Upper lobe of right lung (tissue), 1 donor: Measurements from ENCODE around the gene ADAMTS6. TPM values are rescaled to one million over a fixed set of nuclear protein-coding genes. Genes with fewer than 3 reads are reported as not detected.

Experiments
- ATAC-seq: fragments of 200-7000 bp; cut with Tn5 transposase; one replicate; pipeline ENCODE4 v1.9.1; 2020; ENCODE audit warnings: mild to moderate bottlenecking, moderate library complexity
- DNase-seq: peaks from one replicate; pipeline ENCODE4 v3.0.0-alpha.2; 2020
- H3K27ac ChIP-seq: fragments of 200-600 bp; one replicate; pipeline ENCODE4 v1.8.0; 2022
- H3K27me3 ChIP-seq: fragments of 200-600 bp; one replicate; pipeline ENCODE4 v1.8.0; 2022; ENCODE audit warnings: mild to moderate bottlenecking
- H3K36me3 ChIP-seq: fragments of 200-600 bp; one replicate; pipeline ENCODE4 v1.8.0; 2022
- H3K4me1 ChIP-seq: fragments of 200-600 bp; one replicate; pipeline ENCODE4 v1.8.0; 2022
- H3K4me3 ChIP-seq: fragments of 200-600 bp; one replicate; pipeline ENCODE4 v1.8.0; 2022; ENCODE audit warnings: mild to moderate bottlenecking
- H3K9me3 ChIP-seq: fragments of 200-600 bp; one replicate; pipeline ENCODE4 v1.8.0; 2022
- intact Hi-C: fragments of 100-400 bp; cut with DNase I; formaldehyde crosslinking; loops from one replicate; pipeline ENCODE4 v1.11.0; 2022
- total RNA-seq: library from RNA; stranded (reverse); fragmentation: NEBNext Ultra II Directional; extraction: Animal tissue kit (Norgen Biotek cat#: 25700); gene quantifications from one replicate; pipeline ENCODE4 v1.2.1, GENCODE V29; 2021
- TF ChIP-seq, protein P1 (sequence below): fragments of 200-600 bp; IDR thresholded peaks from one replicate; pipeline ENCODE4 v1.8.0; 2022; ENCODE audit warnings: antibody characterized with exemption
- donor health status: DM: no; HTN: yes; CAD: no; lungs with severe emphysema.

Gene ADAMTS6
- total RNA-seq, 1 donor from 2014 or later, result 2.3 TPM

DNA sequence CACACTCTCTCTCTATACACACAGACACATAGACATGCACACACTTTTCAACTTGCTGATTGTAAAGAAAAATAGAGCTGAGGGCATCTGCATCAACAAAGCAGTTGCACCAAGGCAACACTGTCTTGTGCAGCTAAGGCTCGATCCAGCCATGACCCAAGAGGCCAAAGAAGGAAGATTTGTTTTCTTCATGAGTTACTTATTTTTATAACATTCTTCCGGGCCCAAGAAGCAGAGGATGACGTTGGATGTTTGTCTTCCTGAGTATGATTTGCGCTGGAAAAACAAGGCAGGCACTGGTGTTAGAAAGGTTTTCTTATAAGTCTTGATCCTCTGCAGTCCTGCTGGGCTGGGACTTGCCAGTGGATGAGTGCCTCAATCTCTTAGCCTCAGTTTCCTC lies 344.1 kb downstream of the ADAMTS6 start:
- no peak for DNase-seq
- no peak for ATAC-seq
- H3K9me3 ChIP-seq, result no peaks in the 10 kb centered on the region
- no peaks in the 10 kb centered on the region for H3K4me1 ChIP-seq
- no peak overlapping the region for H3K27ac ChIP-seq
- intact Hi-C loops, result no loop called here
- no peaks in the 10 kb centered on the region for H3K36me3 ChIP-seq
- TF ChIP-seq, protein P1, sequence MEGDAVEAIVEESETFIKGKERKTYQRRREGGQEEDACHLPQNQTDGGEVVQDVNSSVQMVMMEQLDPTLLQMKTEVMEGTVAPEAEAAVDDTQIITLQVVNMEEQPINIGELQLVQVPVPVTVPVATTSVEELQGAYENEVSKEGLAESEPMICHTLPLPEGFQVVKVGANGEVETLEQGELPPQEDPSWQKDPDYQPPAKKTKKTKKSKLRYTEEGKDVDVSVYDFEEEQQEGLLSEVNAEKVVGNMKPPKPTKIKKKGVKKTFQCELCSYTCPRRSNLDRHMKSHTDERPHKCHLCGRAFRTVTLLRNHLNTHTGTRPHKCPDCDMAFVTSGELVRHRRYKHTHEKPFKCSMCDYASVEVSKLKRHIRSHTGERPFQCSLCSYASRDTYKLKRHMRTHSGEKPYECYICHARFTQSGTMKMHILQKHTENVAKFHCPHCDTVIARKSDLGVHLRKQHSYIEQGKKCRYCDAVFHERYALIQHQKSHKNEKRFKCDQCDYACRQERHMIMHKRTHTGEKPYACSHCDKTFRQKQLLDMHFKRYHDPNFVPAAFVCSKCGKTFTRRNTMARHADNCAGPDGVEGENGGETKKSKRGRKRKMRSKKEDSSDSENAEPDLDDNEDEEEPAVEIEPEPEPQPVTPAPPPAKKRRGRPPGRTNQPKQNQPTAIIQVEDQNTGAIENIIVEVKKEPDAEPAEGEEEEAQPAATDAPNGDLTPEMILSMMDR, result no peak
- H3K27me3 ChIP-seq, result no peaks in the 10 kb centered on the region
- H3K4me3 ChIP-seq, result no peak overlapping the region

DNA sequence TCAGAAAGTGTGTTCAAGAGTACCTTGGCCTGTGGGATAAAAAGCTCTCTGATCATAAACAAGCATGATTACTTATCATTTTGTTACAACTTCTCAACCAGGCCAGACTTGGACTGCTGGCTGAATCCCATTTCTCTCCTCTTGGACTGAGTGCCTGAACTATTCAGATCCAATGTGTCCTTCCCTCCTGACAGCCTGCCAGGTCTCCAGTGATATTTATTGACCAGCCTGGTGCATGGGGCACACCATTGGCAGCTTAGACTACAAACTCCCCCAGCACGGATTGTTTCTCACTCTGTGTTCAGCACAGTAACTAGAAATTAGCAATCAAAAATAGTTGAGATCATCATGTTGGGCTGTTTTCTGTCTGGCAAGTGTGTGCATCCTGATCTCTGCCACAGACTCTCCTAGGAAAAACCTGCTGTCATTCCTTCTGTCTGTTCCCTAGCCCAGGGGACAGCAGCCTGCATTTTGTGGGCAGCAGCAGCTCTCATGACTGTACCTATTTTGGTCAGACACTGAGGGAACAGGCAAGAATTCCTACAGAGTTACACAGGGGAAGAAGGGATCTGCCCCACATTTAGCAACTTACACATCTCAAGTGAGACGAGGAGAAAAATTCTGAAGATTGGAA lies 348.1 kb downstream of the ADAMTS6 start:
- intact Hi-C loops, result no loop called here
- ATAC-seq (no peak), DNase-seq (no peak)
- Histone ChIP-seq H3K36me3 (no peaks in the 10 kb centered on the region), H3K9me3 (no peaks in the 10 kb centered on the region), H3K27me3 (no peaks in the 10 kb centered on the region), H3K27ac (no peak overlapping the region), H3K4me3 (no peak overlapping the region), H3K4me1 (no peaks in the 10 kb centered on the region)
- TF ChIP-seq, protein P1, result no peak

DNA sequence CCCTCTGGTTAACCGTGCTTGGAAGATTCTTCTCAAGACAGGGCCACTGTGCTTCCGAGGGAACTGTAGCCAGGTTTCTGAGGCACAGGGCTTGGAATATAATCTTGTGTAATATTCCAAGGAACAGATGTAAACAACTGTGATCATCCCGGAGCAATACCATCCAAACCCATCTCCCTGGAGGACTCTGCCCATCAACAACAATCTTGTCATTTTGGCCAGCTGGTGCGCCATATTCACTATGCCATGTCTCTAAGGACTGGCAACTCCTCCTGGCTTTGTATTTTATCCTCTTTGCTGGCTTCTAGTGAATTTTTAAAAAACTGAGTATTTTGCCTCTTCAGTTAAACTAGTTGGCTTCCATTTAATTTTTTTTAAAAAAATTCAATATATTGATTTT lies 349.3 kb downstream of the ADAMTS6 start:
- intact Hi-C loops, result no loop called here
- no peaks in the 10 kb centered on the region for H3K36me3 ChIP-seq
- H3K9me3 ChIP-seq, result no peaks in the 10 kb centered on the region
- no peaks in the 10 kb centered on the region for H3K27me3 ChIP-seq
- H3K27ac ChIP-seq, result no peak overlapping the region
- DNase-seq (no peak), ATAC-seq (no peak)
- no peaks in the 10 kb centered on the region for H3K4me1 ChIP-seq
- H3K4me3 ChIP-seq, result no peak overlapping the region
- TF ChIP-seq, protein P1, result no peak

DNA sequence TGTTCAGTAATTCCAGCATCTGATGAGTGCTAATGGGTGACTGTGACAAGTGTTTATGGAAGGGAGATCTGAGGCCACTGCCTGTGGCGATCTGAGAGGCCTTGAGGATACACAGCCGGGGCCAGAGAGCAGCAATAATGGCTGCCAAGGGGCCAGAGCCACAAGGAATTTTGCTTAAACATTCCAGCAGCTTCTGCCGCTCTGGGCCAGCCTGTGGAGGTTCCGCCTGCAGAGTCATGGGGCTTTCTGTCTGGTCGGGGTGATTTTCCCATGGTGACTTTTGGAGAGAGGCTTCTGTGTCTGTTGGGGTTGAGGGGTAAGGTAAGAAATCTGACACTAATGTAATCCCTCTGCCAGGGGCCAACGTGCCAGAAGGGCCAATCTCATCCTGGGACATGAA lies 353.5 kb downstream of the ADAMTS6 start:
- intact Hi-C loops, result no loop called here
- Histone ChIP-seq H3K9me3 (no peaks in the 10 kb centered on the region), H3K27me3 (no peaks in the 10 kb centered on the region), H3K4me1 (no peaks in the 10 kb centered on the region), H3K4me3 (no peak overlapping the region), H3K27ac (no peak overlapping the region), H3K36me3 (no peaks in the 10 kb centered on the region)
- TF ChIP-seq, protein P1, result no peak
- no peak for ATAC-seq
- no peak for DNase-seq

DNA sequence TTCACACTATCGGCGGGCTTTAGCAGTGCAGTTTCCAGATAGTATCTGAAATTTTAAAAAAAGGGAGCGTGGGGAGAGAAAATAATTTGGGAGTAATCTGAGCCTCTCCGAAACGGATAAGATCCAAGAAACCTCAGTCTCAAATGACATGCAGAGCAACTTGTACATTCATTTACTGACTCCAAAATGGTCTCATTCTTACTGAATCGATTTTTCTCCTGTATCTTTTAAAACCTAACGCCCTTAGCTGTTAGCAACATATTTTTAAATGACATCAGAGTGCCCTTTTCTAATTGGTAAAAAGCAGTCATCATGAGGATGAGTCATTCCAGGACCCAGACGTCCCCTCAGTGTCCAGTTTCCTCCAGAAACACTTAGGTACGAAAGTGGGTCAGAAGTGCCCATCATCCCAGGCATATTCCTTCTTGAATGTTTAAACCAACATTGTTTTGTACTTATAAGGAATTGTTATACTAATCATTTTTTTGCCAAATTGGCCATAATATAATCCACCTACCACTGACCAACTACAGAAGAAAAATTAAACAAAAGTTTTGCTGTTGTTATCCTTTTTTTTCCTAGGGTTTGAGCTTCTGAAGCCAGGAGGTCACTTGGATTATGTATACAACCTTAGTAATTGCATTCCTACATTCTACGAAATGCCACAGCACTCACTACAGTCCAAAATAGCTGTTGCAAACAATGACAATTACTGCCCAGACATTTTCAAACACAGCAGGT lies 354.4 kb downstream of the ADAMTS6 start:
- no peak overlapping the region for H3K27ac ChIP-seq
- intact Hi-C loops, result no loop called here

More for the DNA sequence above, 354.4 kb downstream of the ADAMTS6 start:
- Histone ChIP-seq H3K27me3 (no peaks in the 10 kb centered on the region), H3K4me3 (no peak overlapping the region), H3K36me3 (no peaks in the 10 kb centered on the region), H3K9me3 (no peaks in the 10 kb centered on the region), H3K4me1 (no peaks in the 10 kb centered on the region)
- TF ChIP-seq, protein P1, result no peak
- DNase-seq (no peak), ATAC-seq (no peak)
